DMS53 (cell line): ENCODE data around the gene YPEL1.
A peak's percentile ranks its signal among the peaks of the same experiment; 100 is the strongest.

Source experiments
- DNase-seq: peaks from one replicate; lab custom pipeline; 2025; lab: John Stamatoyannopoulos, UW

Gene YPEL1

DNA sequence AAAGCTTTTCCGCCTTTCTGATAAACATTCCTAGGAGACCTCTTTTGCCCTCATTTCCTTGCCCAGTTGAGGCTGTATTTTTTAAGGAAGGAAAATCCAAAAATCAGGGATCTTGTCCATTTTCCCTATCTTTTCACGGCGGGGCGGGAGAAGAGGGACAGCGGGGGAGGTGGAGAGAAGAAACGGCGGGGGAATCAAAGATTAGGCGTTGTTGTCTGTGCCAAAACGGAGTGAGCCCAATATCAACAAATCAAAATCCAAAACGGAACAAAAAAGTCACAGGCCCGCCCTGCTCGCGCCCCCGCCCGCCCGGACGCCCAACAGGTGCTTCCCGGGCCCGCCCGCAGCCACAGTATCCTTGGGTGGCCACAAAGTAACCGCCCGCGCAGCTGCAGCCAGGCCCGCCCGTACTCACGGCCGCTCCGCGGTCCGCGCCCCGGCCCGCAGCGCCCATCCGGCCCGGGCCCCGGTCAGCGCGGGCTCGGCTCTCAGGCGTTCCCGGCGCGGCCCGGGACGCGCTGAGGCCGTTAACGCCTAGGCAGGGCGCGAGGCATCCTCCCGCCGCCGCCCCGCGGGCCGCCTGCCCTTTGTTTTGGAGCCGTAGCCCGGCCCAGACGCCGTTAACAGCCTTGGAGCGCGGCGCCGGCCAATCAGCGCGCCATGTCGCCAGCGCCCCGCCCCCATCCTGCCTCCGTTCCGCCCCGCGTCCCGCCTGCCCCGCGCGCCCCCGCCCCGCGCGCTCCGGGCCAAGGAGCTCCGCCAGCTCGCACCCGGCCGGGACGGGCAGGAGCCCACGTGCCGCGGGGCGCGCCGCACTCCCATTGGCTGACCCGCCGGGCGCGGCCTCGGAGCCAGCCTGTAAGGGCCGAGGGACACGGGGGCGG, at the start of gene YPEL1:
Gene YPEL1 (minus strand): TSS at position 595 of the 884 bp plus-strand sequence. CDS start 25,050 bp downstream, outside the sequence.
- peak; percentile 93 for DNase-seq

DNA sequence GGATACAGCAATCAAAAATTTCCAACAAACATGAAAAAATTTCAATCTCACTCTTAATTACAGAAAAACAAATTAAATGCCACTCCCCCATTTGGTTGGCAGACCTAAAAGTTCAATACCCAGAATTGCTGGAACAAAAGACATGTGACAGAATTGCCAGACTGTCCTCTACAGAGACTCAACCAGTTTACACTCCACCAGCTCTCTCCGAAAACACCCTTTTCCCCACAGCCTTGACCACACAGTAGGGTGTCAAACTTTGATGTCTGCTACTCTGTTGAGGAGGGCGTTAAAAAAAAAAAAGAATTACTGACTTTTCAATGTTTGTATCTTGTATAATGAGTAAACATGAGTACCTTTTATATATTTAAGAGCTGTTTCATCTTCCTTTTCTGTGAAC, 44.7 kb upstream of the YPEL1 start:
- DNase-seq = no peak

- no peak for DNase-seq
Measured at GRCh38 chr22:21779444-21779843, 43.9 kb upstream of the YPEL1 start.

GRCh38 chr22:21778705-21779363, 43.2 kb upstream of the YPEL1 start:
- DNase-seq = no peak

DNA sequence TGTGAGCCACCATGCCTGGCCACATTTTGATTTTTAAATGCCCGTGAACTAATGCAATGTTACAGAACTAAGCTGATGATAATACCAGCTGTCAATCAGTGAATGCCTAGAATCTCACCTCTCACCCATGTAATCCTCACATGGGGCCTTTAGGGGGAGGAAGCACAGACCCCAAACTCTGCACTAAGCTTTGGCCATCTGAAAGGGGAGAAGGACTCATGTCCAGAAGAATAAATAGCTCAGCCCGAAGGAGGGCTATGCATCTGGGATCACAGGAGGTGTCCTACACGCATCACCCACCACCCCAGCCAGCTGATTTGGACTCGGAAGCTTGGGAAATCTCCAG, 36.0 kb upstream of the YPEL1 start:
- DNase-seq = no peak

- no peak for DNase-seq
Measured at GRCh38 chr22:21768435-21768834, 32.8 kb upstream of the YPEL1 start.

DNA sequence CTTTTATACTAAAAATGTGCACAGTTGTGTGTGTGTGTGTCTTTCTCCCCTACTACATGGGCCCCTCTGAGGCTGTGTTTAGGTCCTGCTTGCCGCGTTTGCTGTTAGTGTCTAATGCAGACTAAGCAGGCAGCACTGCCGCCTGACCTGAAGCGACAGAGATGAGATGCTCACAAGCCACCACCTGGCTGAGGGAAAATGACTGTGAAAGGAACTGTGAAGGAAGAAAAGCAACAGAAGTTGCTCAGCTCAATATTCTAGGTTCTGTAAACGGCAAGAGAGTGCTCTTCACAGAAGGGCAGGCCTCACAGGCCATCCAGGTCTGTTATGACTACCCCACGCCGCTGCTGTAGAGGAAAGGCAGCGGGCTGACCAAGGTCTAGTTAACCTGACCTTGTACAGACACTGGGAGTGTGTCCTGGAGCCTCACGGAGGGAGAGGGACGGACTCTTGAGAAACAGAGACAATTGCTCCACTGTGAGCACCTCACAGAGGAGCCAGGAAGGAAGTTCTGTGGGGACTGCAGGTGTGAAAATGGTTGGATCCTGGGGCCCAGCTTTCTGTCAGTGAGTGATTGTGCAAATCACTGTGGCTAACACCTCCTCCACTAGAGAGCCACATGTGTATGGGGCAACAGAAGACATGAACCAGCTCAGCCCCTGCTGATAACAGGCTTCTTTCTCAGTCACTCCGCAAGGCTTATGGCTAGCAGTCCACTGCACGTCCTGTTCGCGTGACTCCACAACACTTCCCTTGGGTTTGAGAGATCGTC, 31.3 kb upstream of the YPEL1 start:
- no peak for DNase-seq

GRCh38 chr22:21765909-21766529, 30.4 kb upstream of the YPEL1 start:
- DNase-seq = no peak

GRCh38 chr22:21764038-21764804, 28.6 kb upstream of the YPEL1 start:
- DNase-seq = no peak

- DNase-seq = no peak
Measured at GRCh38 chr22:21762712-21763581, 27.4 kb upstream of the YPEL1 start.

DNA sequence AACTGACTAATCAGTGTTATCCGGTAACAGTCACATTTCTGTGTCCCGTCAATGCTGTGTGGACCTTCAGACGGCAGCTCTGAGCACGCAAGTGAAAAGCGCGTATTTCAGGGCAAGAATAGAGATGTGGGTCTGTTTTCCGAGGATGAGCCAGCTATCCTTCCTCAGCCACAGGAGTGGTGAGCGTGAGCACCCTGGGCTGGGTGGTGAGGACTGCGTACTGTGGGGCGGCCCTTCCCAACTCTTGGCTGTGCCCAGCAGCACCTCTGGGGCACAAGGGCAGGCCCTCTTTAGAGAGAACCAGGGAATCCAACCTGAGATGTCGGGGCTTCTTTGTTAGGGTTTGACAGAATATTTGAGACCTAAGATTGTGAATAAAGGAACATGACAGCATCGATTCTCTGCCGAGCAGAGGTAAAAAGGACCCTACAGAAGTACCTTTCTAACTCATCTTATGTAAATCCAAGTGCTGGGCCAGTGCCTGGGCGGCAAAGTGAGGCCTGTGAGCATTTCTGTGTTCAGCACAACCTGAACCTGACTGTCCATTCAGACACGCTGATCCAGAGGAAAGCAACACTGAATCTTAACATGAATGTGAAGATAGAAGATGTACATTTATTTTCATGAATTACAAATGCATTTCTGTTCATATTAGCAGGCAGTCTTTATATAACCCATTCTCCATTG, 26.5 kb upstream of the YPEL1 start:
- DNase-seq = no peak

DNA sequence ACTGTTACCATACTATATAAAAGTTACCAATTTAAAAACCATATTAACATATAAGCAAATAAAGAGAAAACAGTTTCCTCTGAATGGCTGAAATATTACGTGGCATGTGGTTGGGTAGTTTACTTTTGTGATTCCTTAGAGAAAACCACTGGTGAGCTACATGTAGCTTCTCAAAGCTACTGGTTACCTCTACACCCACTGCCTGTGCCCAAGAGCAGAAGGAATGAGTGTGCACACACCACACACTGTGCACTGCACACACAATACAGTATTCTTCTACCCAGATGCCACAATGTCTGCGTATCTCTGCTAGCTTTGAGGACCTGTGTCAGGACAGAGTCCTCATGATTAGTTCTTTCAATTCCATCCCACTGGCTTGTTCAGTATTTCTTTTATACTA, 25.5 kb upstream of the YPEL1 start:
- DNase-seq = no peak

- no peak for DNase-seq
Measured at GRCh38 chr22:21760640-21761039, 25.0 kb upstream of the YPEL1 start.

GRCh38 chr22:21759646-21760376, 24.2 kb upstream of the YPEL1 start:
- DNase-seq = no peak

- DNase-seq = no peak
Measured at GRCh38 chr22:21759093-21759492, 23.5 kb upstream of the YPEL1 start.

GRCh38 chr22:21758091-21758864, 22.7 kb upstream of the YPEL1 start:
- no peak for DNase-seq

- no peak for DNase-seq
Measured at GRCh38 chr22:21755851-21756284, 20.3 kb upstream of the YPEL1 start.

DNA sequence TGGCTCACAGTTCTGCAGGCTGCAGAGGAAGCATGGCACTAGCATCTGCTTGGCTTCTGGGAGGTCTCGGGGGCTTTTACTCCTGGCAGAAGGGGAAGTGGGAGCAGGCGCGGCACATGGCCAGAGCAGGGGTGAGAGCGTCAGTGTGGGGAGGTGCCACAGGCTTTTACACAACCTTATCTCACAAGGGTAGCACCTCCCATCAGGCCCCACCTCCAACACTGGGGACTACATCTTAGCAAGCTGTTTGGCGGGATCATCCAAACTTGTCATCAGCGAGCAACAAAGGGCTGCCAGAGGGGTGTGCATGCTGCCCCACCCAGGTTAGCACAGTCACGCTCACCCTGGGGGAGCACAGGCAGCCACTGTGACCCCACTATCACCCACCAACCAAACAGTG, 18.9 kb upstream of the YPEL1 start:
- DNase-seq = no peak
